Muscle of arm (tissue), 12 donors: Measurements from ENCODE around the gene BRAF. TPM values are rescaled to one million over a fixed set of nuclear protein-coding genes. Genes with fewer than 3 reads are reported as not detected.
"Not testable (repeated sequence)": the region's sequence is repeated elsewhere in the genome, so short reads cannot be mapped to it uniquely, and the experiment has no call there.

Source experiments
- DNase-seq: peaks from one replicate; pipeline ENCODE4 v3.0.0-alpha.2; 2013
- polyA plus RNA-seq, 12 donors: library from polyadenylated mRNA; unstranded; fragments of 120-200 nt; gene quantifications; one replicate each; pipeline ENCODE4 v1.2.1, GENCODE V29; 2013; ENCODE audit not compliant: insufficient read length in 12 of 12

The BRAF gene
- polyA plus RNA-seq, 12 donors: 9.8 to 17.6 (median 13.2) TPM; not detected in 1

GRCh38 chr7:140922741-140923345 lies 1.9 kb downstream of the BRAF start:
- DNase-seq: no peak

GRCh38 chr7:140920745-140921144 lies 4.0 kb downstream of the BRAF start:
- DNase-seq: no peak

GRCh38 chr7:140918236-140918635 lies 6.5 kb downstream of the BRAF start:
- DNase-seq: no peak

- DNase-seq: no peak
Measured at GRCh38 chr7:140917258-140917657, 7.5 kb downstream of the BRAF start.

- DNase-seq: no peak
Measured at GRCh38 chr7:140915935-140916555, 8.7 kb downstream of the BRAF start.

- DNase-seq: no peak
Measured at GRCh38 chr7:140914083-140914482, 10.6 kb downstream of the BRAF start.

GRCh38 chr7:140913596-140913928 lies 11.2 kb downstream of the BRAF start:
- not testable (repeated sequence) for DNase-seq

- DNase-seq: no peak
Measured at GRCh38 chr7:140911746-140912145, 13.0 kb downstream of the BRAF start.

- no peak for DNase-seq
Measured at GRCh38 chr7:140909476-140910161, 15.1 kb downstream of the BRAF start.

- DNase-seq: no peak
Measured at GRCh38 chr7:140908361-140908760, 16.4 kb downstream of the BRAF start.

- no peak for DNase-seq
Measured at GRCh38 chr7:140903741-140904480, 20.8 kb downstream of the BRAF start.

GRCh38 chr7:140902303-140902953 lies 22.3 kb downstream of the BRAF start:
- DNase-seq: no peak

GRCh38 chr7:140901941-140902302 lies 22.8 kb downstream of the BRAF start:
- no peak for DNase-seq

- DNase-seq: no peak
Measured at GRCh38 chr7:140899883-140900282, 24.8 kb downstream of the BRAF start.

GRCh38 chr7:140898786-140899536 lies 25.8 kb downstream of the BRAF start:
- no peak for DNase-seq

- no peak for DNase-seq
Measured at GRCh38 chr7:140896996-140897395, 27.7 kb downstream of the BRAF start.

GRCh38 chr7:140889645-140890044 lies 35.1 kb downstream of the BRAF start:
- DNase-seq: no peak

GRCh38 chr7:140889150-140889549 lies 35.6 kb downstream of the BRAF start:
- DNase-seq: no peak

- no peak for DNase-seq
Measured at GRCh38 chr7:140888087-140888486, 36.6 kb downstream of the BRAF start.

- no peak for DNase-seq
Measured at GRCh38 chr7:140885735-140886334, 38.9 kb downstream of the BRAF start.

- DNase-seq: no peak
Measured at GRCh38 chr7:140883378-140883777, 41.4 kb downstream of the BRAF start.
